HEK293T (cell line): ENCODE measurements around the gene PAWR.

ENCODE experiments used
- BHLHE40 ChIP-seq: fragments of 450-650 bp; IDR thresholded peaks from 2 replicates; pipeline ENCODE4 v1.6.1; 2016; ENCODE audit warnings: mild to moderate bottlenecking, moderate library complexity, borderline replicate concordance
- ELF4 ChIP-seq: fragments of 450-650 bp; IDR thresholded peaks from 2 replicates; pipeline ENCODE4 v1.6.1; 2017; ENCODE audit warnings: antibody characterized with exemption
- FOXA1 ChIP-seq: fragments of 450-650 bp; IDR thresholded peaks from 2 replicates; pipeline ENCODE4 v1.6.1; 2016; ENCODE audit warnings: mild to moderate bottlenecking
- FOXK2 ChIP-seq: fragments of 450-650 bp; IDR thresholded peaks from 2 replicates; pipeline ENCODE4 v1.6.1; 2016; ENCODE audit warnings: mild to moderate bottlenecking
- FOXM1 ChIP-seq: fragments of 450-650 bp; IDR thresholded peaks from 2 replicates; pipeline ENCODE4 v1.6.1; 2017; ENCODE audit warnings: mild to moderate bottlenecking, borderline replicate concordance
- HDGF ChIP-seq: fragments of 450-650 bp; IDR thresholded peaks from 2 replicates; pipeline ENCODE4 v1.6.1; 2017; ENCODE audit warnings: antibody characterized with exemption, borderline replicate concordance
- LEF1 ChIP-seq: fragments of 450-650 bp; IDR thresholded peaks from 2 replicates; pipeline ENCODE4 v1.6.1; 2017; ENCODE audit warnings: mild to moderate bottlenecking, borderline replicate concordance
- NFRKB ChIP-seq: fragments of 450-650 bp; IDR thresholded peaks from 2 replicates; pipeline ENCODE4 v1.6.1; 2016; ENCODE audit warnings: mild to moderate bottlenecking, moderate library complexity
- SP1 ChIP-seq: fragments of 450-650 bp; IDR thresholded peaks from 2 replicates; pipeline ENCODE4 v1.6.1; 2017
- SUZ12 ChIP-seq: fragments of 450-650 bp; IDR thresholded peaks from 2 replicates; pipeline ENCODE4 v1.6.1; 2016; ENCODE audit warnings: mild to moderate bottlenecking
- TARDBP ChIP-seq: fragments of 450-650 bp; IDR thresholded peaks from 2 replicates; pipeline ENCODE4 v1.6.1; 2016
- ZNF384 ChIP-seq: fragments of 450-650 bp; IDR thresholded peaks from 2 replicates; pipeline ENCODE4 v1.6.1; 2016

- TF ChIP-seq FOXM1: no peak
- TF ChIP-seq SUZ12: no peak
- no peak for TF ChIP-seq FOXA1
- TF ChIP-seq NFRKB: no peak
- TF ChIP-seq FOXK2: no peak
- TF ChIP-seq ELF4: no peak
- TF ChIP-seq SP1: no peak
- TF ChIP-seq ZNF384: no peak
- no peak for TF ChIP-seq BHLHE40
- TF ChIP-seq TARDBP: no peak
- TF ChIP-seq HDGF: no peak
- TF ChIP-seq LEF1: no peak
Observed at GRCh38 chr12:79618848-79619404, 71.8 kb downstream of the PAWR start.
